Spleen (tissue), 11 donors: ENCODE measurements around the gene NOP16. TPM values are rescaled to one million over a fixed set of nuclear protein-coding genes. Genes with fewer than 3 reads are reported as not detected.

Experiments used
- DNase-seq: peaks from one replicate; pipeline ENCODE4 v3.0.0-alpha.2; 2020
- H3K27ac ChIP-seq, 8 donors: fragments of 200-600 bp; sonication (generic) in 7 of 8; 1 replicate in 4 of 8; 2 replicates in 4 of 8; pipeline versions ENCODE4 v1.5.0 to v1.8.0; 2016 to 2021; ENCODE audit warnings: inconsistent platforms in 4 of 8, mild to moderate bottlenecking in 4 of 8, moderate library complexity in 1 of 8
- H3K27me3 ChIP-seq, 7 donors: fragments of 200-600 bp; sonication (generic) in 6 of 7; replicated peaks in 1 of 7; 1 replicate in 4 of 7; 2 replicates in 3 of 7; pipeline versions ENCODE4 v1.5.0 to v1.8.0; 2016 to 2021; ENCODE audit warnings: inconsistent platforms in 3 of 7, mild to moderate bottlenecking in 1 of 7
- H3K36me3 ChIP-seq, 6 donors: fragments of 200-600 bp; sonication (generic) in 5 of 6; 1 replicate in 4 of 6; 2 replicates in 2 of 6; pipeline versions ENCODE4 v1.5.0 to v1.8.0; 2016 to 2021; ENCODE audit warnings: inconsistent platforms in 2 of 6
- H3K4me1 ChIP-seq, 6 donors: fragments of 200-600 bp; sonication (generic) in 5 of 6; 1 replicate in 3 of 6; 2 replicates in 3 of 6; pipeline versions ENCODE4 v1.5.0 to v1.8.0; 2016 to 2021; ENCODE audit warnings: inconsistent platforms in 3 of 6
- H3K4me3 ChIP-seq, 8 donors: fragments of 200-600 bp; sonication (generic) in 7 of 8; 1 replicate in 4 of 8; 2 replicates in 4 of 8; pipeline versions ENCODE4 v1.5.0 to v1.8.0; 2016 to 2021; ENCODE audit warnings: inconsistent platforms in 4 of 8, mild to moderate bottlenecking in 4 of 8, moderate library complexity in 2 of 8
- H3K9me3 ChIP-seq, 8 donors: fragments of 200-600 bp; sonication (generic) in 7 of 8; 1 replicate in 4 of 8; 2 replicates in 4 of 8; pipeline versions ENCODE4 v1.5.0 to v1.8.0; 2016 to 2021; ENCODE audit warnings: inconsistent platforms in 4 of 8
- POLR2A ChIP-seq, 3 donors: fragments of 450-650 bp; IDR thresholded peaks; one replicate each; pipeline ENCODE4 v1.5.1; 2017; ENCODE audit warnings: antibody characterized with exemption in 3 of 3, mild to moderate bottlenecking in 1 of 3
- POLR2AphosphoS5 ChIP-seq, 3 donors: sonication (generic); formaldehyde crosslinking; IDR thresholded peaks; one replicate each; pipeline ENCODE4 v1.5.1; 2017; ENCODE audit warnings: antibody characterized with exemption in 3 of 3
- WGBS, 5 donors: extraction: QIAGEN DNeasy Blood & Tissue Kit in 3 of 5; methylation state at CpG; one replicate each; pipeline versions ENCODE4 v1.1.5 to v1.1.7; 2013 to 2018; 5-methylcytosine and 5-hydroxymethylcytosine counted together
- intact Hi-C: fragments of 100-400 bp; cut with DNase I; formaldehyde crosslinking; loops from one replicate; pipeline ENCODE4 v1.15.0; 2023; ENCODE audit warnings: low total_unique reads
- polyA plus RNA-seq, 3 donors: library from polyadenylated mRNA; stranded (reverse); fragments of 200-250 nt; gene quantifications; one replicate each; pipeline ENCODE4 v1.2.1, GENCODE V29; 2013
- total RNA-seq, 7 donors: library from RNA; depleted of rRNA in 3 of 7; stranded (reverse); fragments of >200 nt in 3 of 7; fragmentation: NEBNext Ultra II Directional in 4 of 7; extraction: Animal tissue kit (Norgen Biotek cat#: 25700) in 4 of 7; gene quantifications; one replicate each; pipeline versions ENCODE4 v1.1.0 to v1.2.1, GENCODE V29; 2016 to 2021
- TF ChIP-seq, protein P1 (sequence below), 11 experiments: fragments of 200-600 bp in 7 of 11; fragments of 450-650 bp in 4 of 11; sonication (generic) in 4 of 11; IDR thresholded peaks in 8 of 11; conservative IDR thresholded peaks in 3 of 11; 1 replicate in 7 of 11; 2 replicates in 4 of 11; pipeline versions ENCODE4 v1.4.0 to v1.8.0; 2016 to 2021; ENCODE audit warnings: antibody characterized with exemption in 11 of 11, inconsistent platforms in 4 of 11, mild to moderate bottlenecking in 1 of 11
- donor health status: healthy with polysubstance abuse.
- donor health status: DM: no; HTN: no; CAD: no; lungs with moderate emphysema.
- donor health status: DM: no; HTN: no; CAD: no.
- donor health status: Bipolar disorder and iron deficiency.
- donor health status: healthy.
- donor health status: DM: no; HTN: no; CAD: no.
- donor health status: DM: yes; HTN: yes; CAD: no.

NOP16 gene
- total and polyA plus RNA-seq, 10 donors = 5.9 to 47.1 (median 15.1) TPM

DNA sequence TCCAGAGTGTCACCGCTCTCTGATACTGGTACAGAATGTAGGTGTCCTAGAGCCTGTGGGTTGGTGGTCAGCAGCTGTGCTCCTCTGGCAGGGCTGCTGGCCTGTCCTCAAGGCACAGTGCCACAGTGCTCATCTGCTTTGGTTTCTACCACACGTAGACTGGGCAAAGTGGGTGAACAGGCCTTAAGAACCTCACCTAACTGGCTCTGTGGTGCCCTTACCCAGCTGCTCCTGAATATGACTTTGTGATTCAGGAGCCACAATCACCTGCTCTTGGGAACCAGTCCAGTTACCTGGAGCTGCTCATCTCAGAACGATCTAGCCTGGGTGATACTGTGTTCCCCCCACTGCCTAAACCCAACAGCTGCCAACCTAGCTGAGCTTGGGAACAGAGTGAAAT, 6.4 kb downstream of the NOP16 start:
- TF ChIP-seq POLR2A (IDR thresholded peaks at IDR 0.05) (no peak), POLR2AphosphoS5 (IDR thresholded peaks at IDR 0.05) (no peak)
- TF ChIP-seq, protein P1, sequence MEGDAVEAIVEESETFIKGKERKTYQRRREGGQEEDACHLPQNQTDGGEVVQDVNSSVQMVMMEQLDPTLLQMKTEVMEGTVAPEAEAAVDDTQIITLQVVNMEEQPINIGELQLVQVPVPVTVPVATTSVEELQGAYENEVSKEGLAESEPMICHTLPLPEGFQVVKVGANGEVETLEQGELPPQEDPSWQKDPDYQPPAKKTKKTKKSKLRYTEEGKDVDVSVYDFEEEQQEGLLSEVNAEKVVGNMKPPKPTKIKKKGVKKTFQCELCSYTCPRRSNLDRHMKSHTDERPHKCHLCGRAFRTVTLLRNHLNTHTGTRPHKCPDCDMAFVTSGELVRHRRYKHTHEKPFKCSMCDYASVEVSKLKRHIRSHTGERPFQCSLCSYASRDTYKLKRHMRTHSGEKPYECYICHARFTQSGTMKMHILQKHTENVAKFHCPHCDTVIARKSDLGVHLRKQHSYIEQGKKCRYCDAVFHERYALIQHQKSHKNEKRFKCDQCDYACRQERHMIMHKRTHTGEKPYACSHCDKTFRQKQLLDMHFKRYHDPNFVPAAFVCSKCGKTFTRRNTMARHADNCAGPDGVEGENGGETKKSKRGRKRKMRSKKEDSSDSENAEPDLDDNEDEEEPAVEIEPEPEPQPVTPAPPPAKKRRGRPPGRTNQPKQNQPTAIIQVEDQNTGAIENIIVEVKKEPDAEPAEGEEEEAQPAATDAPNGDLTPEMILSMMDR (IDR thresholded peaks at IDR 0.05 in 8 of 11, conservative IDR thresholded peaks at IDR 0.05 in 3 of 11) = no peak
- peaks cover 0 to 69% (median 49%) of the 10 kb centered on the region in 6 donors for H3K36me3 ChIP-seq
- DNase-seq = peak; percentile 30

DNA sequence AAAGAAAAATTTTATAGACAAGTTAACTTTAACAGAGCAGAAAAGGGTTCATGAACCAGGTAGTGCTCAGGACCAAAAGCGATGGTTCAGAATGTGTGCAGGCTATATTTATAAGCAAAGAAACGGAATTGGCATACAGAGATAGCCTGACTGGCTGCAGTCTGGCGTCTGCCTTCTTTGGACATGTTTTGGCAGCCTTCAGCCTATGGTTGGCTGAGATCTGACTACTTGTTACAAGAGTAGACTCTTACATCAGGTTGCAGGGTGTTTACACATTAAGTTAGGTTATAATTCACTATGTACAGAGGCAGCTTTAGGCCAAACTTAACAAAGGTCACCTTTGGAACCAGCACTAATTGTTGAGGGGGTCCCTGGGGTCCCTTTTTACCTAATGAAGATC, 7.0 kb downstream of the NOP16 start:
- Histone ChIP-seq H3K36me3 (peaks cover 0 to 64% (median 48%) of the 10 kb centered on the region in 6 donors), H3K9me3 (no peaks in the 10 kb centered on the region), H3K27ac (no peak overlapping the region), H3K4me1 (peaks cover 0 to 9% (median 2%) of the 10 kb centered on the region in 6 donors), H3K27me3 (no peaks in the 10 kb centered on the region), H3K4me3 (no peak overlapping the region)
- TF ChIP-seq POLR2AphosphoS5 (IDR thresholded peaks at IDR 0.05) (no peak), POLR2A (IDR thresholded peaks at IDR 0.05) (no peak)
- TF ChIP-seq, protein P1 (IDR thresholded peaks at IDR 0.05 in 8 of 11, conservative IDR thresholded peaks at IDR 0.05 in 3 of 11) = no peak
- 81 to 94% (median 92%) methylated on average over 3 of the region's 3 CpGs for WGBS, 5 donors
- no peak for DNase-seq
- intact Hi-C loops = no loop called here

More for the DNA sequence above, 6.4 kb downstream of the NOP16 start:
- peaks cover 0 to 15% (median 7%) of the 10 kb centered on the region in 6 donors for H3K4me1 ChIP-seq
- no peaks in the 10 kb centered on the region for H3K27me3 ChIP-seq
- intact Hi-C loops = no loop called here
- no peak overlapping the region for H3K27ac ChIP-seq
- WGBS, 5 donors = 95 to 100% (median 96%) methylated on average over 2 to 3 of the region's 3 CpGs
- H3K4me3 ChIP-seq = no peak overlapping the region
- no peaks in the 10 kb centered on the region for H3K9me3 ChIP-seq

DNA sequence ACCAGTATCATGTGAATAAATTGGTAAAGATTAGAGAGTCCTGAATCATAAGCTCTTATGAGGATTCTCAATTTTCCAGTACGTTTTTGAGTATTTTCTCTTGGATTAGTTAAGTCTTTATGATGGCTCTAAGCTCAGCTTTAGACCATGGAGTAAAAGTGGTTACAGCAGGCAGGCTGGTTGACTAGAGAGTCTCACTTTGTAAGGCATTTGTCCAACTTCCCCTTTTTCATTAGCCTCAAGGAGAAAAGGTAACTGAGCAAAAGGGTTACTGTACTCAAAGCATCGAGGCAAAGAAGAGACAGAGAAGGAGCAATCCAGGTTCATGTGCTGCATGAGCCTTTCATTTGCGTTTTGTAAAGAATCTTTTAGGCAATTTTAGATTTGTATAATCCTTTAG, 8.5 kb downstream of the NOP16 start:
- Histone ChIP-seq H3K4me1 (no peaks in the 10 kb centered on the region), H3K9me3 (no peaks in the 10 kb centered on the region), H3K27ac (no peak overlapping the region), H3K27me3 (no peaks in the 10 kb centered on the region), H3K4me3 (no peak overlapping the region), H3K36me3 (peaks cover 0 to 48% (median 36%) of the 10 kb centered on the region in 6 donors)
- TF ChIP-seq POLR2A (IDR thresholded peaks at IDR 0.05) = no peak
- TF ChIP-seq, protein P1 (IDR thresholded peaks at IDR 0.05 in 8 of 11, conservative IDR thresholded peaks at IDR 0.05 in 3 of 11) = no peak
- TF ChIP-seq POLR2AphosphoS5 (IDR thresholded peaks at IDR 0.05) = no peak
- 58 to 67% (median 62%) methylated on average over 3 of the region's 3 CpGs for WGBS, 5 donors
- no peak for DNase-seq
- intact Hi-C loops = no loop called here

DNA sequence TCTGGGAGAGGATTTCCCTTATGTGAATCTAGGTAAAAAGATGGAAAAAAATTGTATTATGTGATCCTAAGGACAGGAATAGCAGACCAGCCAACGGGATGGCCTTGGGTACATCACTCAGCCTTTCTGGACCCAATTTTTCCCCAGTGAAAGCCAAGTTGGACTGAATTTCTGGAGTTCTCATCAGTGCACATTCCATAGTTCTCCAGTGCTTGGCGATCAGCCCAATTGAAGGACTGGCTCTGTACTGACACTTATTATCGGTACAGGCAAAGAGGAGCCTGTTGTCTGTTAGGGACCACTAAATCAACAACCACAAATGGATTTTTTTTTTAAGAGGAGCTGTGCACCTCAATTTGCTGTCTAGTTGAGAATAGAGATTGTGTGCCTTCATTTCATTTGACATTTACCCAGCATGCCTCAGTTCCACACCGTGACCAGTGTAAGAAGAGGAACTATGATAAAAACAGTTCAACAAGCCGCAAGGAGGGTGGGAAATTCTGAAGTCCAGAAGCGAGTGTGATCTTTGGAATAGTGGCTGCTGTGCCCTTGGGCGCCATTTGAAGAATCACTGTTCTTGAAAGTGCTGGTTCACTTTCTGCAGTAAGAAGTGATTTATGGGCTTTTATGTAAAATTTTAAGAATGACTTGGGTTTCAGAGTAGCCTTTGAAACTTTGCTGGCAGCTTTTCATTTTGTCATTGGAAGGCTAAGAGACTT, 15.1 kb downstream of the NOP16 start:
- intact Hi-C loops = no loop called here
- no peak for DNase-seq

More for the DNA sequence above, 15.1 kb downstream of the NOP16 start:
- Histone ChIP-seq H3K36me3 (peaks cover 0 to 34% (median 0%) of the 10 kb centered on the region in 6 donors), H3K9me3 (no peaks in the 10 kb centered on the region), H3K27ac (peak overlapping the region in 2 of 8 donors; percentile 4 to 9), H3K27me3 (no peaks in the 10 kb centered on the region), H3K4me3 (no peak overlapping the region), H3K4me1 (peaks cover 0 to 17% (median 0%) of the 10 kb centered on the region in 6 donors)
- WGBS, 5 donors = 57 to 70% (median 69%) methylated on average over 7 of the region's 7 CpGs
- TF ChIP-seq POLR2A (IDR thresholded peaks at IDR 0.05) (no peak), POLR2AphosphoS5 (IDR thresholded peaks at IDR 0.05) (no peak)
- TF ChIP-seq, protein P1 (IDR thresholded peaks at IDR 0.05 in 8 of 11, conservative IDR thresholded peaks at IDR 0.05 in 3 of 11) = no peak
